Measurements from ENCODE around the gene CCDC187. TPM values are rescaled to one million over a fixed set of nuclear protein-coding genes. Genes with fewer than 3 reads are reported as not detected.

Gene CCDC187
- total RNA-seq, 2 donors from 2014 or later, result 1.2 TPM; not detected in 1

DNA sequence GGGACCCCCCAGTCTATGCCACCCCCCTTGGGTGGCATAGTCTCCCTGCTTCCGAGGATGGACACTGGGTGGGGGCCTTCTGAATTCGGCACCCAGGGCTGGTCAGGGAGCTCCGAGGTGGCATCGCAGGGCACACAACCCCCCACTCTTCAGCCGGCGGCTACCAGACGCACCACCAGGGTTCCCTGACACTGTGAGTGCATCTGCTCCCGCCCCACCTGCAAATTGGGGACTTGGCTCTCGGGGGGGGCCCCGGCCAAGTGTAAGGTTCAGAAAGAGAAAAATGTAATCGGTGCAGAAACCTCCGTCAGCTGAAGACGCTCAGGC is 45.6 kb downstream of the CCDC187 start:
- no peaks in the 10 kb centered on the region for H3K27me3 ChIP-seq (replicated peaks; ENCODE audit: insufficient read depth)
- H3K27ac ChIP-seq, result no peak overlapping the region
- H3K4me1 ChIP-seq (replicated peaks), result no peaks in the 10 kb centered on the region
- intact Hi-C loops (cut with DNase I), result no loop called here
- no peak overlapping the region for H3K4me3 ChIP-seq
- DNase-seq (ENCODE audit: low spot score), result no peak
- 85% methylated on average over 13 of the region's 13 CpGs for WGBS
- no peaks in the 10 kb centered on the region for H3K36me3 ChIP-seq
- H3K9me3 ChIP-seq, result no peaks in the 10 kb centered on the region
- TF ChIP-seq POLR2A (IDR thresholded peaks at IDR 0.05) (no peak), POLR2AphosphoS5 (IDR thresholded peaks at IDR 0.05) (no peak)
- TF ChIP-seq, protein P1, sequence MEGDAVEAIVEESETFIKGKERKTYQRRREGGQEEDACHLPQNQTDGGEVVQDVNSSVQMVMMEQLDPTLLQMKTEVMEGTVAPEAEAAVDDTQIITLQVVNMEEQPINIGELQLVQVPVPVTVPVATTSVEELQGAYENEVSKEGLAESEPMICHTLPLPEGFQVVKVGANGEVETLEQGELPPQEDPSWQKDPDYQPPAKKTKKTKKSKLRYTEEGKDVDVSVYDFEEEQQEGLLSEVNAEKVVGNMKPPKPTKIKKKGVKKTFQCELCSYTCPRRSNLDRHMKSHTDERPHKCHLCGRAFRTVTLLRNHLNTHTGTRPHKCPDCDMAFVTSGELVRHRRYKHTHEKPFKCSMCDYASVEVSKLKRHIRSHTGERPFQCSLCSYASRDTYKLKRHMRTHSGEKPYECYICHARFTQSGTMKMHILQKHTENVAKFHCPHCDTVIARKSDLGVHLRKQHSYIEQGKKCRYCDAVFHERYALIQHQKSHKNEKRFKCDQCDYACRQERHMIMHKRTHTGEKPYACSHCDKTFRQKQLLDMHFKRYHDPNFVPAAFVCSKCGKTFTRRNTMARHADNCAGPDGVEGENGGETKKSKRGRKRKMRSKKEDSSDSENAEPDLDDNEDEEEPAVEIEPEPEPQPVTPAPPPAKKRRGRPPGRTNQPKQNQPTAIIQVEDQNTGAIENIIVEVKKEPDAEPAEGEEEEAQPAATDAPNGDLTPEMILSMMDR (IDR thresholded peaks at IDR 0.05), result no peak

DNA sequence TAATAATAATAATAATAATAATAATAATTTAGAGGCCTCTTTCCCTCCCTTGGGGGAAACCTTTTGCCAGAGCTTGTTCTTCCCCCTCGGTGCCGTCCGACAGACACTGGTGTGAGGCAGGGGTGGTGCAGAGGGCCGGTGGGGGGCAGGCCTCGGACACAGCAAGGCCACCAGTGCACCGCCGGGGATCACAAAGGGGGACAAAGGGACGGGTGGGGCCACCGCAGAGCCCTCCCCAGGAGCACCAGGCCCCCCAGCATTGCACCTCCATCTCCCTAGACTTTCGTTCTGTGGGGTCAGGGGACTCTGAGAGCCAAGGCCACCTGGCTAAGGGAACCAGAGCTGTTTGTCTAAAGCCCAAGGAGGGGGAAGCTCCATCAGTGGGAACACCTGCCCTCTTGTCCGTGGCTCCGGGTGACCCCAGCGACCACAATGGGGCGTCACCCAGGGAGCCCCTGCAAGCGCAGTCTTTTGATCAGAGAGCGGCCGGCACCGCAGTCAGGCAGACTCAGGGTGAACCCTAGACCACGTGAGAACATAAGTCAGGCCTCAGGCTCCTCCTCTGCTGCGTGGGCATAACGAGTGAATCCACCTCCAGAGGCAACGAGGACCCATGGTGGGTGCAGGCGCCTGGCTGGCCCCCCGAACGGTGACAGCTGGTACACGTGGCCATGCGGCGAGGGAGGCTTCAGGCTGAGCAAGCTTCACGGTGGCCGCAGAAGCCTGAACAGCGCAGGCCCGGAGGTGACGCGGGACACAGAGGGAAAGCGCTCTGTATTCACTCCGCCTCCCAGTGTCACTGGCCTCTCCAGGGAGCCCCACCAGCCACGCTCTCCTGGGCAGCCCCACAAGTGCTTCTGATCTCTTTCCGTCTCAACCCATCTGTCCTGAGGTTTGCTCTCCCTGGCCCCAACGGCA is 46.3 kb downstream of the CCDC187 start:
- H3K9me3 ChIP-seq, result no peaks in the 10 kb centered on the region
- no peak for DNase-seq (ENCODE audit: low spot score)
- 79% methylated on average over 39 of the region's 39 CpGs for WGBS
- H3K27me3 ChIP-seq (replicated peaks; ENCODE audit: insufficient read depth), result no peaks in the 10 kb centered on the region
- intact Hi-C loops (cut with DNase I), result no loop called here
- H3K4me3 ChIP-seq, result no peak overlapping the region
- no peaks in the 10 kb centered on the region for H3K4me1 ChIP-seq (replicated peaks)
- H3K36me3 ChIP-seq, result no peaks in the 10 kb centered on the region
- H3K27ac ChIP-seq, result no peak overlapping the region
- TF ChIP-seq POLR2AphosphoS5 (IDR thresholded peaks at IDR 0.05) (no peak), POLR2A (IDR thresholded peaks at IDR 0.05) (no peak)
- TF ChIP-seq, protein P1 (IDR thresholded peaks at IDR 0.05), result no peak

DNA sequence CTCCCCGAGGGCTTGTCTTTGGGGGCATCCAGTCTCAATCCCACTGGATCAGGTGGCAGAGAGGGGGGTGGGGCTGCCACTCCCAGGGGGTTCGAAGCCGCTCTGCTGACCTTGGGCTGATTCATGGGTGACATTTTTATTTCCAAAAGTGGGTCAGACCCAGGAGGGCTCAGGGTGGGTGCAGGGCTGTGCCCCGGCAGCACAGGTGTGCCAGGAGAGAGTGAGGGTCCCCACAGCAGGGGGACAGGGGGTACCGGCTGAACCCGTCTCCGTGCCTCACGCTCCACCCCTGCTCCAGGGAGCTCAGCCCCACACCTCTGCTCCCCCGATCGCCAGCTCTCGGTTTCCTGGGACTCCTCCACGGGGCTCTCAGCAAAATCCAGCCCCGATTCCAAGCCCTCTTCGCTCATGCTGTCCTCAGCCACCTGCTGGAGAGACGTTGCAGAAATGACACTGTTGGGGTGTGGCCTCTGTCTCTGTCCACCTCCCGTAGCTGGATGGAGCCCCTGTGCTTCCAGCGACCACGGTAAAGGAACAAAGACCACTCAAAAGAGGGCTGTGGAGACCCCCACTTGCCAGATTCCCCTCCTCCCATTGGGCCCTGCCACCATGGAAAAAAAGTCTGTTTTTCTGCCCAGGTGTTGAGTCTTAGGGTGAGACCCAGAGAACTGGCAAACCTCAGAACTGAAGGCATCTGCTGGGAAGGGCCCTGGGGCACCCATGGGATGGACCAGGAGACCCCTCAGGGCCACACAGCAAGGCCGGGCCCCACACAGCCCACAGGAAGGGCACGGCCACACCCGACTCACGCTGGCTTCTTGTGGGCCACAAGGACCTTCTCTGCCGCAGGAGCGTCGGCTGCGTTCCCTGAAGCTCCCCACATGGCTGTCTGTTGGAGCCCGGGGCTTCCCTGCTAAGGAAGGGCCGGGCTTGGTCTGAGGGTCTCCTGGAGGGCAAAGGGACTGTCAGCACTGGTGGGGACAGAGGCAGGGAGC is 47.7 kb downstream of the CCDC187 start:
- DNase-seq (ENCODE audit: low spot score), result no peak
- no peak overlapping the region for H3K4me3 ChIP-seq
- no peak overlapping the region for H3K27ac ChIP-seq
- no peaks in the 10 kb centered on the region for H3K27me3 ChIP-seq (replicated peaks; ENCODE audit: insufficient read depth)
- H3K4me1 ChIP-seq (replicated peaks), result no peaks in the 10 kb centered on the region
- no peaks in the 10 kb centered on the region for H3K9me3 ChIP-seq
- no peak for TF ChIP-seq POLR2A (IDR thresholded peaks at IDR 0.05)
- TF ChIP-seq, protein P1 (IDR thresholded peaks at IDR 0.05), result no peak
- no peak for TF ChIP-seq POLR2AphosphoS5 (IDR thresholded peaks at IDR 0.05)
- 61% methylated on average over 28 of the region's 28 CpGs for whole genome bisulfite sequencing
- no peaks in the 10 kb centered on the region for H3K36me3 ChIP-seq
- intact Hi-C loops (cut with DNase I), result no loop called here

DNA sequence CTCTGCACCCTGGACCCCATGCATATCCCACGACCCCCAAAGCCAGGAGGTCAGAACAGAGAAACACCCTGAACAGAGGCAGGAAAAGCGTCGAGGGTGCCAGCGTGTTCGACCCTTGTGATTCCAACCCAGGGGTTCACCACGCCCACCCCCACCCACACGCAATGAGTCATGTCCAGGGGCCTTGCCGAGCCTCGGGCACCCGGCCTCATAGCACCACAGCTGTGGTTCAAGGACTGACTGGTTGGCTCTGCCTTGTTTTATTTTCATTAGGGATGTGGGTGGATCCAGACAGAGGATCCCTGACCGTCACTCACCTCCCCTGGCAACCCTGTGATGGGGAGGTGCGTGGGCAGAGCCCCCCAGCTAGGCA is 48.7 kb downstream of the CCDC187 start:
- Histone ChIP-seq H3K4me1 (replicated peaks) (no peaks in the 10 kb centered on the region), H3K27me3 (replicated peaks; ENCODE audit: insufficient read depth) (no peaks in the 10 kb centered on the region), H3K27ac (no peak overlapping the region), H3K4me3 (no peak overlapping the region), H3K9me3 (no peaks in the 10 kb centered on the region), H3K36me3 (no peaks in the 10 kb centered on the region)
- 58% methylated on average over 12 of the region's 12 CpGs for WGBS
- intact Hi-C loops (cut with DNase I), result no loop called here
- TF ChIP-seq POLR2AphosphoS5 (IDR thresholded peaks at IDR 0.05), result no peak
- TF ChIP-seq, protein P1 (IDR thresholded peaks at IDR 0.05), result no peak
- no peak for TF ChIP-seq POLR2A (IDR thresholded peaks at IDR 0.05)
- DNase-seq (ENCODE audit: low spot score), result no peak
